ENCODE data around the gene OAS1. TPM values are rescaled to one million over a fixed set of nuclear protein-coding genes. Genes with fewer than 3 reads are reported as not detected.

The OAS1 gene
- total and polyA plus RNA-seq, 2 donors (not counting 3 experiments of a cell fraction or from before 2014, with no cell fraction given), result 5.7 to 6.4 TPM

DNA sequence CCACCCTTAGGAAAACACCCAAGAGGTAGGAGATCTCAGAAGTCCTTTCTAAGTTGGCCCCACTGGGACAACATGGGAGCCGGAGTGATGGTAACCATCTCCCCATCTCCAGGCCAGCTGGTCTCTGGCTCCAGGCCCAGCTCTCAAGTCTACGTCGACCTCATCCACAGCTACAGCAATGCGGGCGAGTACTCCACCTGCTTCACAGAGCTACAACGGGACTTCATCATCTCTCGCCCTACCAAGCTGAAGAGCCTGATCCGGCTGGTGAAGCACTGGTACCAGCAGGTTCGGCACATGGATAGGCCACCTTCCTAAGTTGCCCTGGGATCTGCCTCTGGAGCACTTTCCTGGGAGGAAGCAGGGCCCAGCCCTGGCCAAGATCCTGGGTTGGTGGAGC is 60.5 kb downstream of the OAS1 start:
- no peak overlapping the region for H3K9ac ChIP-seq (replicated peaks; ENCODE audit: extremely low read depth, insufficient read depth, low read length)
- intact Hi-C loops (cut with micrococcal nuclease) (no loop called here), dilution Hi-C loops (cut with MboI; ENCODE audit: extremely low pct_ligation_motif_present, low sequenced_read_pairs) (no loop called here)
- FAIRE-seq (no peak), DNase-seq (ENCODE audit: low read depth, low spot score) (no peak)
- no peaks in the 10 kb centered on the region for H3K9me3 ChIP-seq (replicated peaks; ENCODE audit: control insufficient read depth, insufficient read depth, low read length)
- no peaks in the 10 kb centered on the region for H3K36me3 ChIP-seq (ENCODE audit: control insufficient read depth in 2 of 2, extremely low read depth in 1 of 2, insufficient read depth in 2 of 2, low read length in 2 of 2)
- no peaks in the 10 kb centered on the region for H4K20me1 ChIP-seq (replicated peaks; ENCODE audit: control insufficient read depth, extremely low read depth, insufficient read depth, low read length)
- no peak overlapping the region for H3K4me3 ChIP-seq (replicated peaks in 1 of 3; ENCODE audit: insufficient read depth in 1 of 3, low read depth in 1 of 3, low read length in 3 of 3)
- no peak overlapping the region for H3K4me2 ChIP-seq (ENCODE audit: insufficient read depth, low read length)
- H3K27ac ChIP-seq (ENCODE audit: insufficient read depth, low read depth, low read length), result no peak overlapping the region
- H3K27me3 ChIP-seq (ENCODE audit: control insufficient read depth in 2 of 2, insufficient read depth in 2 of 2, low read length in 2 of 2), result no peaks in the 10 kb centered on the region
- no peaks in the 10 kb centered on the region for H3K9me1 ChIP-seq (replicated peaks; ENCODE audit: control insufficient read depth, extremely low read depth, insufficient read depth, low read length)
- H3K79me2 ChIP-seq (ENCODE audit: control insufficient read depth, insufficient read depth, low read length), result no peaks in the 10 kb centered on the region
- no TSS peak for BruUV-seq (replicated peaks)
- TF ChIP-seq FOS (IDR thresholded peaks at IDR 0.05; ENCODE audit: borderline replicate concordance, insufficient read depth, low read length) (no peak), JUN (IDR thresholded peaks at IDR 0.05; ENCODE audit: borderline replicate concordance, insufficient read depth, insufficient read length, low read depth) (no peak), MYC (IDR thresholded peaks at IDR 0.05; ENCODE audit: low read depth, low read length) (no peak), EZH2 (IDR thresholded peaks at IDR 0.05; ENCODE audit: borderline replicate concordance, low read depth, low read length, severe bottlenecking) (no peak), POLR2AphosphoS5 (IDR thresholded peaks at IDR 0.05; ENCODE audit: insufficient read depth, low read depth, low read length) (no peak), POLR2A (IDR thresholded peaks at IDR 0.05; ENCODE audit: low read depth, low read length) (no peak), GATA2 (IDR thresholded peaks at IDR 0.05; ENCODE audit: insufficient read depth, insufficient read length, low read depth, low read length) (no peak)
- TF ChIP-seq, protein P1, sequence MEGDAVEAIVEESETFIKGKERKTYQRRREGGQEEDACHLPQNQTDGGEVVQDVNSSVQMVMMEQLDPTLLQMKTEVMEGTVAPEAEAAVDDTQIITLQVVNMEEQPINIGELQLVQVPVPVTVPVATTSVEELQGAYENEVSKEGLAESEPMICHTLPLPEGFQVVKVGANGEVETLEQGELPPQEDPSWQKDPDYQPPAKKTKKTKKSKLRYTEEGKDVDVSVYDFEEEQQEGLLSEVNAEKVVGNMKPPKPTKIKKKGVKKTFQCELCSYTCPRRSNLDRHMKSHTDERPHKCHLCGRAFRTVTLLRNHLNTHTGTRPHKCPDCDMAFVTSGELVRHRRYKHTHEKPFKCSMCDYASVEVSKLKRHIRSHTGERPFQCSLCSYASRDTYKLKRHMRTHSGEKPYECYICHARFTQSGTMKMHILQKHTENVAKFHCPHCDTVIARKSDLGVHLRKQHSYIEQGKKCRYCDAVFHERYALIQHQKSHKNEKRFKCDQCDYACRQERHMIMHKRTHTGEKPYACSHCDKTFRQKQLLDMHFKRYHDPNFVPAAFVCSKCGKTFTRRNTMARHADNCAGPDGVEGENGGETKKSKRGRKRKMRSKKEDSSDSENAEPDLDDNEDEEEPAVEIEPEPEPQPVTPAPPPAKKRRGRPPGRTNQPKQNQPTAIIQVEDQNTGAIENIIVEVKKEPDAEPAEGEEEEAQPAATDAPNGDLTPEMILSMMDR (IDR thresholded peaks at IDR 0.05; ENCODE audit: extremely low read depth in 1 of 2, insufficient read depth in 1 of 2, low read depth in 1 of 2, low read length in 2 of 2), result no peak
- TF ChIP-seq, protein P2, sequence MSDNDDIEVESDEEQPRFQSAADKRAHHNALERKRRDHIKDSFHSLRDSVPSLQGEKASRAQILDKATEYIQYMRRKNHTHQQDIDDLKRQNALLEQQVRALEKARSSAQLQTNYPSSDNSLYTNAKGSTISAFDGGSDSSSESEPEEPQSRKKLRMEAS (IDR thresholded peaks at IDR 0.05; ENCODE audit: insufficient read depth, insufficient read length), result no peak
- peaks cover 9% of the 10 kb centered on the region for H3K4me1 ChIP-seq (ENCODE audit: control insufficient read depth, extremely low read depth, insufficient read depth, low read length)
- ChIA-PET POLR2A (no interaction called here), CTCF (interaction anchor here (3.2 kb wide), 1 partner anchor 26 kb away, joined by 8 read pairs; no protein-coding TSS in a partner anchor)
- no peak overlapping the region for H2AFZ ChIP-seq (ENCODE audit: low read depth, low read length)

Measured in endothelial cell of umbilical vein (primary cell).